ENCODE data around the gene RAB40C. TPM values are rescaled to one million over a fixed set of nuclear protein-coding genes. Genes with fewer than 3 reads are reported as not detected.

Gene RAB40C, protein sequence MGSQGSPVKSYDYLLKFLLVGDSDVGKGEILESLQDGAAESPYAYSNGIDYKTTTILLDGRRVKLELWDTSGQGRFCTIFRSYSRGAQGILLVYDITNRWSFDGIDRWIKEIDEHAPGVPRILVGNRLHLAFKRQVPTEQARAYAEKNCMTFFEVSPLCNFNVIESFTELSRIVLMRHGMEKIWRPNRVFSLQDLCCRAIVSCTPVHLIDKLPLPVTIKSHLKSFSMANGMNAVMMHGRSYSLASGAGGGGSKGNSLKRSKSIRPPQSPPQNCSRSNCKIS
- 10 to 100 TPM in 1 of 2 donors, 1 to 10 TPM in 1; 9.9 to 13.5 TPM for total RNA-seq
- long read RNA-seq, partial matches to known transcripts, result 1 of 7 reads
- long read RNA-seq, other reads (novel, unspliced or antisense), result 1 of 7 reads

DNA sequence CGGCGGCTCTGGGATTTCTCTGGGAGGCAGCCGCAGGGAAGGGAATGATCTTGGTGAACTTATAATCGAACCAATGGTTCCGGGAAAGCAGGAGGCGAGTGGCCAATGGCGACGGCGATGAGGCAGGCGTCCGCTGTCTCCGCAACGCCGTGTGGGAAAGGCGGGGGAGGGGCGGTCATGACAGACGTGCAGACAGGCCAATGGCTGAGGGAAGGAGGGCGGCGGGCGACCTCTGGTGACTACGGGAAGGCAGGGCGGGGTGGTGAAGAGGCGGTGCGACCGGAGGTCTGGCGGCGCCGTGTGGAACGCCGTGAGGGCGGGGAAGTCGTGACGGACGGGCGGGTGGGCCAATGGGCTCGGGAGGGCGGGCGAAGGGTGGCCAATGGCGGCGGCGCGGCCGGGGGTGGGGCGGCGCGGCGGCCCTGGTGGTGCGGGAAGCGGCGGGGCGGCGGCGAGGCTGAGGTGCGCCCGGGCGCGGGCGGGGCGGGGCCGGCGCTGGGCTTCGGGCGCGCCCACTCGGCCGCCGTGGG is at the start of gene RAB40C:
Gene RAB40C, plus strand, starts transcription at position 409 of the 530 bp plus-strand sequence. CDS start 226 bp downstream, outside the sequence.
- ATAC-seq (peak; percentile 93 to 95), DNase-seq (peak; percentile 100)
- intact Hi-C loops (cut with DNase I), result loop anchor here in 1 of 2 donors (5.0 kb wide), 1 partner anchor 48 kb away; the partner anchor contains the start of gene METTL26

DNA sequence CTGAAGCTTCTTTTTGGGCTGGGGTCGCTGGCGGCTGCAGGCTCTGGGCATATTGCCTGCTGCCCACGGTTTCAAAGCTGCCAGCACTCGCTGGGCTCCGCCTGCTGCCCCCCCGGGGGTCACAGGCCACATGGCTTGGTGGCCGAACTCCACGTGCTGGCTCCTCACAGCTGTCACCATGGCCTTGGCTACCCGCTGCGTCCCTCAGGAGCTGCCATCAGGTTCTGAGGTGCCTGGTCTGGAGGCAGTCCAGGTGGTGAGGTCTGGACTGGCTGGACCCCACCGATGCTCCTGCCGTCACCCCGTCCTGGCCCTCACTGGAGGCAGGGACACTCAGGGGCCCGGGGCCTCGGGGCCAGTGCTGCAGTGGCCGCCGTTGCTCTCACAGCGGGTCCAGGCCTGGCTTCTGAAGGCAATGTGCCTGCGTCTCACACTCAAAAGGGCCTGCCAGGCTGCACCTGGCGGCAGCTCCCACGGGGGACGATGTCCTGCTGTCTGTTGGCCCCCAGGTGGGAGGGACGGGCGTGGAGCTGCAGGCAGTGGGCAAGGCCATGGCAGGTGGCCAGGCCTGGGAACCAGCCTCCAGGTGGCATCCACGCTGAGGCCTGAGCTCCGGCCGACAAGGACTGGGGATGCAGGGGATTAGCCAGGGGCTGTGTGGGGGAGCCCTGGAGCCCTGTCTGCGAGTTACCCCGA is 49.1 kb upstream of the RAB40C start:
- intact Hi-C loops (cut with DNase I), result no loop called here
- no peak for DNase-seq
- ATAC-seq, result no peak

DNA sequence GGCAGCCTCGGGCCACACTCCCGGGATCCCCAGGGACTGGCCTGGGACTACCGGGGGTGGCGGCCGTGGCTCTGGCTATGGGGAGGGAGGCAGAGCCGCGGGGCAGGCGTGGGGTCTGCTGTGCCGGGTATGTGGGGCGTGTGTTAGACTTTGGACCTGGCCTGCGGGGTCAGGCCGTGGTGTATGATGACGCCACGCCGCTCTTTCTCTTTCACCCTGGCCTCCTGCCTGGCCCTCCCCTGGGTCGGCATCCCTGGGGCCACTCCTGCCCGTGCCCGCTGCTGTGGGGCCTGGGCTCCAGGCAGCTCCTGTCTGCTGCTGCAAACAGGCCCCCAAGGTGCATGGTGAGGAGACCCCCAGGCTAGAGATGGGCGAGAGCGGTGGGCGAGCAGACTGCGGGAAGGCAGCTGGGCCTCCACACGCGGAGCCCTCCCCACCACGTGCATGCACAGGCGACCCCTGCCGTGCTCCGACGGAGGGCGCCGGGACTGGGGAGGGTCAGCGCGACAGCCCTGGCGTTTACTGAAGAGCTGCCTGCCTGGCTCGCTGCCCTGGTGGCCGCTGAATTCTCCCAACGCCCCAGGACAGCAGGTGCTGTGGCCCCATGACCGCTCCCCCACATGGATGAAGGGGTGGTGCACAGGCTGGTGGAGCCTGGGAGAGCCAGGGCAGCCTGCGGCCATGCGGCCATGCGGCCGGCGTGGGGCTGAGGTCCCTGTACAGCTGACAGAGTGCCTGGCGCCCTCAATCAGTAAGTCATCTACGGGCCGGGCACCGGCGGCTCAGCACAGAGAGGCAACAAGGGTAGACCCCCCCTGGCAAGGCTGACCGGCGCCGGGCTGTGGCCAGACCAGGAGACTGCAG is 46.3 kb upstream of the RAB40C start:
- DNase-seq, result no peak

DNA sequence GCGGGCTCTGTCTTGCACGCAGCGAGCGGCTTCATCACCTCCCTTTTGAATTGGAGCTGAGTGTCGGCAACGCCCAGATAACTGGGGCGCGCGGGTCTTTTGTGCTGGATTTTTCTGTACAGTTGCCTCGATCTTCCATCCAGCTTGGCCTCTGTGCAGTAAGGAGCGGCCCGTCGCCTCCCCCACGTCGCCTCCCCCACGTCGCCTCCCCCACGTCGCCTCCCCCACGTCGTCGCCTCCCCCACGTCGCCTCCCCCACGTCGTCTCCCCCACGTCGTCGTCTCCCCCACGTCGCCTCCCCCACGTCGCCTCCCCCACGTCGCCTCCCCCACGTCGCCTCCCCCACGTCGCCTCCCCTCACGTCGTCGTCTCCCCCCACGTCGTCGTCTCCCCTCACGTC is 45.3 kb upstream of the RAB40C start:
- no peak for ATAC-seq

More for the DNA sequence above, 46.3 kb upstream of the RAB40C start:
- intact Hi-C loops (cut with DNase I), result no loop called here
- ATAC-seq, result no peak

DNA sequence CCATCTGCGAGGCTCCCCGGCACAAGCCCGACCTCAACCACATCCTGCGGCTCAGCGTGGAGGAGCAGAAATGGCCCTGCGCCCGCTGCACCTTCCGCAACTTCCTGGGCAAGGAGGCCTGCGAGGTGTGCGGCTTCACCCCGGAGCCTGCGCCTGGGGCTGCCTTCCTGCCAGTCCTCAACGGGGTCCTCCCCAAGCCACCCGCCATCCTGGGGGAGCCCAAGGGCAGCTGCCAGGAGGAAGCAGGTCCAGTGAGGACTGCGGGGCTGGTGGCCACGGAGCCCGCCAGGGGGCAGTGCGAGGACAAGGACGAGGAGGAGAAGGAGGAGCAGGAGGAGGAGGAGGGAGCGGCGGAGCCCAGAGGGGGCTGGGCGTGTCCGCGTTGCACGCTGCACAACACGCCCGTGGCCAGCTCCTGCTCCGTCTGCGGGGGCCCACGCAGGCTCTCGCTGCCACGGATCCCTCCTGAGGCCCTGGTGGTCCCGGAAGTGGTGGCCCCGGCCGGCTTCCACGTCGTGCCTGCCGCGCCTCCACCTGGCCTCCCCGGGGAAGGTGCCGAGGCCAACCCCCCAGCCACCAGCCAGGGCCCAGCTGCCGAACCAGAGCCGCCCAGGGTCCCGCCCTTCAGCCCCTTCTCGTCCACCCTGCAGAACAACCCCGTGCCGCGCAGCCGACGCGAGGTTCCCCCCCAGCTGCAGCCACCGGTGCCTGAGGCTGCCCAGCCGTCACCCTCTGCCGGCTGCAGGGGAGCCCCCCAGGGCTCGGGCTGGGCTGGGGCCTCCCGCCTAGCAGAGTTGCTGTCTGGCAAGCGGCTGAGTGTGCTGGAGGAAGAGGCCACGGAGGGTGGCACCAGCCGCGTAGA is 42.7 kb upstream of the RAB40C start:
- intact Hi-C loops (cut with DNase I), result no loop called here

More for the DNA sequence above, 45.3 kb upstream of the RAB40C start:
- intact Hi-C loops (cut with DNase I), result no loop called here
- DNase-seq, result no peak

DNA sequence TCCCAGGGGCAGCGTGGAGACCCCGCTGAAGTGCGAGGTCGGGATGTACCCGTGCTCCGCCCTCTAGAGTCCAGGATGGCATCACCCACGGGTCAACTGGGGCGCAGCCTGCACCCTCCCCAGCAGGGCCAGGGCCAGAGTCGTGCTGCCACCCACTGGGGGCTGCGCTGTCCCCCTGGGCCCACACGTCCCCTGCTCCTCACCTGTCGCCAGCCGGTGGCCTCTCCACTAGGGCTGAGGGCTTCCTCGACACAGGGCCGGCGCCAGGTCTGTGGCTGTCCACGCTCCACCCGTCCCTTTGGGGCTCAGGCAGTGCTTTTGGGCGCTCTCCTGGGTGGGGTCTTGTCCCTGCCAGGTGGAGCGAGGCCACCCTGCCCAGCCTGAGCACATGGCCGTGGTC is 41.3 kb upstream of the RAB40C start:
- intact Hi-C loops (cut with DNase I), result no loop called here
- no peak for DNase-seq
- ATAC-seq, result no peak

More for the DNA sequence above, 42.7 kb upstream of the RAB40C start:
- DNase-seq, result peak; percentile 61
- peak; percentile 60 to 69 for ATAC-seq

DNA sequence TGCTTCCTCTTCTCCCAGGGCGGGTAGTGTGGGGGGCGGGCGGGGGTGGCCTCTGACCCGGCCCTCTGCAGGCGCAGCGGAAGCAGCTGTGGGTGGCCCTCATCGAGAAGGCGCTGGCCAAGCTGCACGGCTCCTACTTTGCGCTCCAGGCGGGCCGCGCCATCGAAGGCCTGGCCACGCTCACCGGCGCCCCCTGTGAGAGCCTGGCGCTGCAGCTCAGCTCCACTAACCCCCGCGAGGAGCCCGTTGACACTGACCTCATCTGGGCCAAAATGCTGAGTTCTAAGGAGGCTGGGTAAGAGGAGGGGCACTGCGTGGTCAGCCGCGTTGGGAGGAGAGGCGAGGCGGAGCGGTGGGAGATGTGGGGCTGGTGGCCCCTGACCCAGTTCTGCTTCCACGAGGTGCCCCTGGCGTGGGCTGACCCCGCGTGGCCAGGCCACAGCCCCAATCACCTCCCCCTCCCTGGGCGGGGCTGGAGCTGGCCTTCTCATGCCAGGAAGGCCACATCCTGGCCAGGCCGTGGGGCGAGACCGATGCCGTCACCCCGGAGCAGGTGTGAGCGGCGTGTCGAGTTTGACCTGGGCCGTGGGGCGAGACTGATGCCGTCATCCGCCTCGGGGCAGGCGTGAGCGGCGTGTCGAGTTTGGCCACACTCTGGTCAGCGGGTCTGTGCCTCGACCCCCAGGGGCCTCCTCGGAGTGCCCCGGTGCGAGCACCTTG is 40.2 kb upstream of the RAB40C start:
- intact Hi-C loops (cut with DNase I), result no loop called here
- no peak for ATAC-seq
- no peak for DNase-seq

DNA sequence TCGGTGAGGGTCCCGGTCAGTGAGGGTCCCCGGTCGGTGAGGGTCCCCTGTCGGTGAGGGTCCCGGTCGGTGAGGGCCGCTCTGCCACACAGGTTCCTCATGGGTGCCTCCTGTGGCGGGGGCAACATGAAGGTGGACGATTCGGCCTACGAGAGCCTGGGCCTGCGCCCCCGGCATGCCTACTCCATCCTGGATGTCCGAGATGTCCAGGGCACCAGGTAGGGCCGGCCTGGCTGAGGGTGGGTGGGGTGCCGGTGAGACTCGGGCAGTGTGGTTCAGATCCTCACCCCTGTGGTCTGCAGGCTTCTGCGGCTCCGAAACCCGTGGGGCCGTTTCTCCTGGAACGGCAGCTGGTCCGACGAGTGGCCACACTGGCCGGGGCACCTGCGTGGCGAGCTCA is 38.7 kb upstream of the RAB40C start:
- ATAC-seq (no peak), DNase-seq (no peak)
- intact Hi-C loops (cut with DNase I), result no loop called here

DNA sequence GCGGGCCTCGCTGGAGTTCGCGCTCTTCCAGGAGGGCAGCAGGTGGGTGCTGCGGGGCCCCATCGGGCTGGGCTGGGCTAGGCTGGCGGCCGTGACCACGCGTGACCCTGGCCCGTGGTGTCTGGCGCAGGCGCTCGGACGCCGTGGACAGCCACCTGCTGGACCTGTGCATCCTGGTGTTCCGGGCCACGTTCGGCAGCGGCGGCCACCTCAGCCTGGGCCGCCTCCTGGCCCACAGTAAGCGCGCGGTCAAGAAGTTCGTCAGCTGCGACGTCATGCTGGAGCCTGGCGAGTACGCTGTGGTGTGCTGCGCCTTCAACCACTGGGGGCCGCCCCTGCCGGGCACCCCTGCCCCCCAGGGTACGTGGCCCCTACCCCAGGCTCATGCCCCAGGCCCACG is 37.7 kb upstream of the RAB40C start:
- intact Hi-C loops (cut with DNase I), result no loop called here
- ATAC-seq (no peak), DNase-seq (no peak)

DNA sequence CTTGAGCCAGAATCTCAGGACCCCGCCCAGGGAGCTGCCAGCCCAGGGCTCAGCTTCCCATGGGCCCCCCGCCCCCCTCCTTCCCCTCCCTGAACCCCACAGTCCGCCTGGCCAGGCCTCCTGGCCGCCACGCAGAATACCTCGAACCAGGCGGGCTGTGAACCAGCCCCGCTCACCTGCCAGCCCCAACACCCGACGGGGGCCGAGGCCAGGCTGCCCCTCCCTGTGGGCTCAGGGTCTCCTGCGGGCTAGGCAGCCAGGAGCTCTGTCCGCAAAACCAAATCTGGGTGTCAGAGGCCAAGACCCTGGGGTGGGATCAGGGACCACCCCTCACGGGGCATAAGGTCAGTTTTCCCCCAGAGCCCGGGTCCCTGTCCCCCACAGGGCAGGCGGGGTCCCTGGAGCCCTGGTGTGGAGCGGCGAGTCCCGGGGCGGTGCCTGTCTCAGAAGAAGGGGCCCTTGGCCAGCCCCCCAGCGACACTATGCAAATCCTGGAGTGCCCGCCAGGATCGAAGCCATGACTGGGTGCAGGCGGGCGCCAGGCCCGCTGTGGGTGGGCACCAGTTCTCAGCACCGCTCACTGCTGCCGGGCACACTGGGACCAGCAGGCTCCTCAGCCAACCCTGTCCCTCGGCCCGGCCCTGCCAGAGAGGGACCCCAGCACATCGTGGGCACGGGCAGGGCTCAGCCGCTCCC is 36.1 kb upstream of the RAB40C start:
- intact Hi-C loops (cut with DNase I), result no loop called here
- no peak for DNase-seq
- no peak for ATAC-seq

DNA sequence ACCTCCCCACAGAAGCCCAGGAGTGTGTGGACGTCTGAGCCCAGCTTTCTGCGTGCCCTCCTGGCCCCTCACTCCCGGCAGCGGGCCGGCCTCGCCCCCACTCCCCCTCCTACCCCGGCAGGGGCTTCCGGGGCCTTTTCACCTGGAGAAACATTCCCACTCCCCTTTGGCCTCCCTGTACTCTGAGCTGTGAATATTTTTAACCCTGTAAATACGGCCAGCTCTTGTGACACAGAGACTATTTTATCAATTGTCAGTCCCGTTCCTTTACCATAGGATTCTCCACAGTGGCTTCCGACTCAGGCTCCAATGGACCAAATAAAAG is 35.6 kb upstream of the RAB40C start:
- ATAC-seq (no peak), DNase-seq (no peak)
- intact Hi-C loops (cut with DNase I), result no loop called here

DNA sequence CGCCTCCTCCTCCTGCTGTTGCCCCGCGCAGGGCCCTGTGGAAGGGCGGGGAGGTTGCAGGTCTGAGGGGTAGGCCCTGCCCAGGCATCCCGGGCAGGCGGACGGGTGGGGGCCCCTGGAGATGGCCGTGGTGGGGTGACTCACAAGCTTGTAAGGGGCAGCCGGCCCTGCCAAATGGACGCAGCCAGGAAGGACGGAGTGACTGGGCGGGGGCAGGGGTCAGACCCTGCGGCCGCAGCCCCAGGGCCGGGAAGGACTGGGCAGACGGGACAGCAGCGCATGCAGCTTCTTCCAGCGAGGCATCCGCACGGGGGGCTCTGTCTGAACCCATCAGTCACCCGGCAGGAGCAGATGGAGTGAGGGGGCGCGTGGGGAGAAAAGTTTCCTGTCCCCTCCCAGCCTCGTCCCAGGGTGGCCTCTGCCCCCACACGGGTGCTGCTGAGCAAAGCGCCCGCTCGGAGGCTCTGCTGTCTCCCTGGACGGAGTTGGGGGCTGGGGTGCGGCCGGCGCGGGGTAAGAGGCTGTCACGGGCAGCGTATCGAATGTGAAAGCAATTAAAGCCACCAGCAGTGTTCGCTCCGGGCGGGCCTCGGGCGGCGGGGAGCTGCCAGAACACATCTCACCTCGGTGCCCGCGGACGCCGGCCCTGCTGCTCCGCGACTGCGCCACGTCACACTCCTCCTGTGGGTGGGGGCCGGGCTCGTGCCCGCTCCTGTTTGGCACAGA is 35.1 kb upstream of the RAB40C start:
- ATAC-seq (no peak), DNase-seq (no peak)
- intact Hi-C loops (cut with DNase I), result no loop called here

DNA sequence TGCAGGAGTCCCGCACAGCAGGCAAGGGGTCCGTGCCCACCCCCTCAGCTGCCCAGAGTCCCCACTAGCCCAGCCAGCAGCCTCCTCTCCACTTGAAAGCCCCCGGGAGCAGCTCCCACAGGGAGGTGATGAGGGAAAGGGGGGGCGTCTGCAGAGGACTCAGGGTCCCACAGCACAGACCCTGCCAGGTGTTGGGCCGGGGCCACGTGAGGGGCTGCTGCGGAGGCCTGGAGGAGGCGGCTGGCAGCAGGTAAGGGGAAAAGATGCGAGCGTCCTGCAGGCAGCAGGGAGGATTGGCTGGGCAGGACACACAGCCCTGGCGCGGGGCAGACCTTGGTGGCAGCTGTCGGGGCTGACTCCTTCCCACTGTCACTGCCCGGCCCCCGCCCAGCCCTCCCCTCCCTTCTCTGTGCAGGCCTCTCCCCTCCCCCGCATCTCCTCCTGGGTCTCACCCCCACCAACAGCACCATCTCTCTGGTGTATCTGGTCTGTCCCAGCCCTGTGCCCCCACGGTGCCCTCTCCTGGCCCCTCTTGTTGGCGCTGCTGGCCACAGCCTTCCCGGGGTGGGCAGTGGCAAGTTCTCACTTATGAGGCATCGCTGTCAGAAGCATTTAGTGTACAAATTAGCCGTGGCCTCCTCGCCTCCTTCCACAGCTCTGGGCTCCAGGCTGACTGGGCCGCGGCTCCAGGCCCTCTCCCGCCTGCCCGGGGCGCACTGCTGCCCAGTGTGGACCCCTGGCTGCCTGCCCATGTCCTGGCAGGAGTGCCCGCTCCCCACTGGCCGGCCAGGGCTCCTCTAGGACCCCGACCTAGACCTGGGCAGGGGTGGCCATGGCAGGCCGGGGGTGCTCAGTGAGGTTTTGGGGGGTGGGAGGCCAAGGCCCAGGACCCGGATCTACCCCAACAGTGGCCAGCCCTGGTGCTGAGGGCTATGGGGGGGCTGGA is 34.1 kb upstream of the RAB40C start:
- DNase-seq, result no peak
- intact Hi-C loops (cut with DNase I), result no loop called here
- no peak for ATAC-seq

DNA sequence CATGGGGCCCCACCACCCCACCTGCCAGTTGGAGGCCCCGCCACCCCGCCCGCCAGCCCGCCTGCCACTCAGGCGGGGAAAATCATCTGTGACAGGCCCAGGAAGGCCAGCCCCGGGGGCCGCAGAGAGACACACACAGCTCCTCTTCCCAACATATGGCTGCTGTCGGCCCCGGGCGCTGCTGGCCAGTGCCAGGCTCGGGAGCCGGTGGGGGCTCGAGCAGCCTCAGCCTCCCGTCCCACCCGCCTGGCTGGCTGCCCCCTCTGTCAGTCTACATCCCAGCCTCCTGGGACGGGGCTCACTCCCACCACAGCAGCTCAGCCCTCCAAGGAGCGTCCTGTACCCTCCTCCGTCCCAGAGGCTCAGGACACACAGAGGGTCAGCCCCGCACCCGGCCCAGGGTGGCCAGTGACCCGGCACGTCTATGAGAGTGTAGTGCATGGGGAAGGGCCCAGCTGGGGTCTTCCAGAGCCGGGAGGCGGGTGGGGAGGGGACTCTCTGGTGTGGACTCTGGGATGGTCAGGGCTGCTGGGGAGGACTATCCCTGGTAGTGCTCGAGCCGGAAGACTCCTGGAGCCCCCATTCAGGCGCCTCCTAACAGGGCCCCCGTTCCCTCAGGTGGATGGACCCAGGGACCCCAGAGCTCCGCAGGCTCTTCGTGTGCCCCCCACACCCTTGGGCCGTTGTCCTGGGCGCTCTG is 33.2 kb upstream of the RAB40C start:
- intact Hi-C loops (cut with DNase I), result no loop called here
- DNase-seq, result no peak
- ATAC-seq, result no peak
